ENCODE measurements around the gene HMCN2.
A peak's percentile ranks its signal among the peaks of the same experiment; 100 is the strongest.

Gene HMCN2

GRCh38 chr9:130292106-130292505 lies 26.5 kb downstream of the HMCN2 start:
- no peak for DNase-seq

DNA sequence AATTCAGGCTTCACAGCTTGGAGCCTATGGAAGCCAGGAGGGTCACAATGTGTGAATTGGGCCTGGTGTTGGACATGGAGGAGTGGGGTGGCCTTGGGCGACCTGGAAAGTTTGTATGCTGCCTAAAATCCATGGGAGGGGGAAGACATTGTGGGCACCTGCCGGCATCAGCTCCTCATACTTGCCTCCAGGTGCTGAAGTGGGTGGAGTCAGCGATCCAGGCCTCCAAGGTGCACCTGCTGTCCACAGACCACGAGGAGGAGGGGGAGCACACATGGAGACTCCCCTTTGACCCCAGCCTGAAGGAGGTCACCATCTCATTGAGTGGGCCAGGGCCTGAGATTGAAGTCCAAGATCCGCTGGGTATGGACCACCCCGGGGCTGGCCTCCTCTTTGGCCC lies 29.1 kb downstream of the HMCN2 start:
- no peak for DNase-seq

DNA sequence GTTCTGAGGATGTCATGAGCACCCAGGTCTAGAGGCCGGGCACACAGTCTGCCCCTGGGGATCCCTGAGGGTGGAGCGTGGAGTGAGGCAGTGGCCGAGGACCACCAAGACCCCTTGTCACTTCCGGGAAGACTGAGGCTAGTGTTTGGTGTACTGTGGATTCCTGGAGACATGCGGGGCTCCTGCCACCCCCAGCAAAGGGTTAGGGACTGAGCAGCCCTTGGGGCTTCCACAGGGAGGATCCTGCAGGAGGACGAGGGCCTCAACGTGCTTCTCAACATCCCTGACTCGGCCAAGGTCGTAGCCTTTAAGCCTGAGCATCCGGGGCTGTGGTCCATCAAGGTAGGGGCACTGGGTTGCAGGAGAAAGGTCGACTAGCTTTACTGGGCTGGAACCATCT lies 29.9 kb downstream of the HMCN2 start:
- DNase-seq, result no peak

DNA sequence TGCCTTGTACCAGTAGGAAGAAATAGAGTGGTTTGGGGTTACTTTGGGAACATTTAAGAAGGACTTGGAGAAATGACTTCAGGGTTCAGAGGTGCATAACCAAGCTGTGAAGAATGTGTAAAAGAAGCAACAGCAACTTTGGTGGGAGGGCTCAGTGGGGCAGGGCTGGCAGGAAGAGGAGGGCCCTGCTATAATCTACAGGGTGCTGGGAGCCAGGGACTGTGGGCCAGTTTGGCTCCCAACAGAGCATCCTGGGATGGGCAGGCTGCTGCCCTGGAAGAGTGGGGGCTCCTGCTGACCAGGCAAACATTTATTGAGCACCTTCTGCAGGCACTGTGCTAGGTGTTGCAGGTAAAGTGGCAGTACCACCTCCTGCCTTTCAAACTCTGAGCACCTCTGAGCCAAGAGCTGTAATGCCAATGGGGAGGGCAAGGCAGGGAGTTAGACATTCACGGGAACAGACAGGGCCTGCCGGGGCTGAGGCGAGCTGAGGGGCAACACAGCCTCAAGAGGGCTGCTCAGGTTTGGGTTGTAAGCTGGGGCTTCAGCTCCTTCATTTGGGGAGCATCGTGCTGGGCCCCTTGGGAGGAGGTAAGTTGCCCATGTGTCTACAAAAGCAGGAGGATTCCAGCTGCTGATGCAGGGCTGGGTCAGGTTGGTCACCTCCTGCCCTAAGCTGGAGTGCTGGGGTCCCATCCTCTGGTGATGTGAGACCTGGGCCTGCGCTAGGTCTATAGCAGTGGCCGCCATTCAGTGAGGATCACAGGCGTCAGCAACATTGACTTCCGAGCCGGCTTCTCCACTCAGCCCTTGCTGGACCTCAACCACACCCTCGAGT lies 30.6 kb downstream of the HMCN2 start:
- no peak for DNase-seq

DNA sequence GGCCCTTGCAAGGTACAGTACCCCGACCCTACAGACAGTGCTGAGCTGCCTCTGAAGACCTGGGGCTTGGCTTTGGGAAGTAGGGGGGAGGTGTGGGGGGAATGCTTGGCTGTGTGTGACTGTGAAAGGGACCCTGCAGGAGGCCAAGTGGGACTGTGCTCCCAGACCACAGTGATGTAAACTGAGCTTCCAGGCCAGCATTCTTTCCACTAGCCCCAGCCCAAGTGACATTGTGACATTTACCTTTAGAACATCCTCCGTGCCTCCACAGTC lies 31.2 kb downstream of the HMCN2 start:
- DNase-seq, result no peak

DNA sequence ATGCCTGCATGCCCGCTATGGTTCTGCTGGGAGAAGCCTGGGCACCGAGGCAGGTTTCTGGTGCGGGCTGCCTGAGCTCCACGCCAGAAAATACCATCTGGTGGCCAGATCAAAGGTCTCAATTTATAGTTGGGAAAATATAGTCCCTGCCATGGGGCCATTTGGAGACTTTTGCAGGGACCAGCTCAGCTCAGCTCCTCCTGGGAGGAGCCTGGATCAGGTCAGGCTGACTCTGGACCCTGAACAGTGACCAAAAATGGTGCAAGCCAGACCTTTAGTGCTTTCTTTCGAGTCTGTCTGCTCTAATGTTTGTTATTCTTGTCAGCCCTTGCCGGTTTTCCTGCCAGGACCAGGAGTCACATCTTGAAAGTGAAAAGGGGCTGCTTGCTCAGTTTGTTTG lies 31.8 kb downstream of the HMCN2 start:
- no peak for DNase-seq

- DNase-seq, result no peak
Measured at GRCh38 chr9:130298662-130299279, 33.2 kb downstream of the HMCN2 start.

DNA sequence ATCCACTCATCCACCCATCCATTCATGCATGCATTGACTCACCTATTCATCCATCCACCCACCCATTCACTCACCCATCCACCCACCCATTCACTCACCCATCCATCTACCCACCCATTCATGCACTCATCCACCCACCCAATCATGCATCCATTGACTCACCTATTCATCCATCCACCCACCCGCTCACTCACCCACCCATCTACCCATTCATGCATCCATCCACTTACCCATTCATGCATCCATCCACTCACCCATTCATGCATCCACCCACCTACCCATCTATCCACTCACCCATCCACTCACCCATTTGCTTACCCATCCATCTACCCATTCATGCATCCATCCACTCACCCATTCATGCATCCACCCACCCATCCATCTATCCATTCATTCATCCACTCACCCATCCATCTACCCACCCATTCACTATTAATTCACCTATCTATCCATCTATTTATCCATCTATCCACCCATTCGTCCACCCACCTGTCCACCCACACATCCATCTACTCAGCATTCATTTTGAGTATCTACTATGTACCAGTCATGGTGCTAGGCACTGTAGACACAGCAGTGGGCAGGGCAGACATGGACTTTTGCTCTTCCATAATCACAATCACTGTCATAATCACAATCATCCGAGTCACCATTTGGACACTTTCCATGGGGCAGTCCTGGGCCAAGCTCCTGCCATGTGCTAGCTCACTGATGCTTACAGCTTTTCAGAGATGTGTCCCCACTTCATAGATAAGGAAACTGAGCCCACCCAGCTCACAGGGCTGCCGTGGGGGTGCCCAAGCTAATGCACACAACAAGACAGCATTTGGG lies 34.4 kb downstream of the HMCN2 start:
- DNase-seq, result peak; percentile 4

GRCh38 chr9:130300739-130301138 lies 35.2 kb downstream of the HMCN2 start:
- no peak for DNase-seq

DNA sequence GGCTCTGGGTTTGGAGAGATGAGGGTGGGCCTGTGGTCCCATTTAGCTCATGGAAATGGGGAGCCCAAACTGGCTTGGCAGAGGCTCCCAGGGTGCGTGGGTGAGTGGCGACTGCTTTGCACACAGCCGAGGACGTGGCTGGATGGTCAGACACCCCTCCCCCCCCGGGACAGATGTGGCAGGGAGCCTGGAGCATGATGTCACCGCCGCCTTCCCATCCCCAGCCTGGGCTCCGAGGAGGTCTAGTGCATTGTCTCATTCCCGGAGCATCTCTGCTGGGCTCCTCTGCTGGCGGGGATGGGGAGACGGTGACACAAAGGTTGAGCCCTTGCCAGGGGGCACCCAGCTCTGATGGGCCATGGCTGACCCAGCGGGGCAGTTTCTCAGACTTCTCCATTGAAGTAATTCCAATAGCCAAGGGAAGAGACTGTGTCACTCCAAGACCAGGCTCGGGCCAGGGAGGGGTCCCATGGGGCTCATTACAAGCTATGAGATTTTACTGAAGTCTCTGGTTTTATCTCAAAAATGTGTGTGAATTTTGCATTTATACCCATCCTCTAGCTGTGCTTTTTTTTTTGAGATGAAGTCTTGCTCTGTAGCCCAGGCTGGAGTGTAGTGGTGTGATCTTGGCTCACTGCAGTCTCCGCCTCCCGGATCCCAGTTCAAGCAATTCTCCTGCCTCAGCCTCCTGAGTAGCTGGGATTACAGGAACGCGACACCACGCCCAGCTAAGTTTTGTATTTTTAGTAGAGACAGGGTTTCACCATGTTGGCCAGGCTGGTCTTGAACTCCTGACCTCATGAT lies 36.1 kb downstream of the HMCN2 start:
- no peak for DNase-seq

GRCh38 chr9:130302785-130303612 lies 37.4 kb downstream of the HMCN2 start:
- no peak for DNase-seq

GRCh38 chr9:130303613-130304055 lies 38.1 kb downstream of the HMCN2 start:
- no peak for DNase-seq

GRCh38 chr9:130304116-130304515 lies 38.6 kb downstream of the HMCN2 start:
- no peak for DNase-seq

GRCh38 chr9:130304643-130305042 lies 39.1 kb downstream of the HMCN2 start:
- no peak for DNase-seq

GRCh38 chr9:130305381-130305780 lies 39.8 kb downstream of the HMCN2 start:
- no peak for DNase-seq

- no peak for DNase-seq
Measured at GRCh38 chr9:130306823-130307666, 41.5 kb downstream of the HMCN2 start.

DNA sequence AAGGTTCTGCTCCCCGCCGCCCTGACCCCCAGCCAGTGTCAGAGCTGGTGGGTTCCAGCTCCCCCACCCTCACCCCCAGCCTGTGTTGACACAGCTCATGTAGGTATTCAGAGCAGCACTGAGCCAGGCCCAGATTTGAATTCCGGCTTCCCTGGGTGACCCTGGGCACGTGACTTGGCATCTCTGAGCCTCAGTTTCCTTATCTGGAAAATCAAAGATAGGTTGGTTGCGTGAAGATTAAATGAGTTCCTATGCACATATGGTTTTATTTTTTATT lies 42.0 kb downstream of the HMCN2 start:
- DNase-seq, result no peak

- DNase-seq, result no peak
Measured at GRCh38 chr9:130308081-130308571, 42.6 kb downstream of the HMCN2 start.

- DNase-seq, result no peak
Measured at GRCh38 chr9:130309689-130310455, 44.3 kb downstream of the HMCN2 start.

- DNase-seq, result no peak
Measured at GRCh38 chr9:130310456-130310855, 44.9 kb downstream of the HMCN2 start.

Measured in suppressor macrophage treated with lipopolysaccharide for 4 hours (primary cell).